Measurements from ENCODE around the gene TTLL10.
"Not testable (repeated sequence)": the region's sequence is repeated elsewhere in the genome, so short reads cannot be mapped to it uniquely, and the experiment has no call there.

TTLL10 gene

GRCh38 chr1:1175221-1176062, 1.8 kb downstream of the TTLL10 start:
- DNase-seq: no peak

- DNase-seq: not testable (repeated sequence)
These were observed 2.5 kb downstream of the TTLL10 start for GRCh38 chr1:1176063-1176761.

- DNase-seq: no peak
These were observed 3.3 kb downstream of the TTLL10 start for GRCh38 chr1:1176931-1177330.

- no peak for DNase-seq
These were observed 3.9 kb downstream of the TTLL10 start for GRCh38 chr1:1177452-1178206.

GRCh38 chr1:1178794-1179331, 5.2 kb downstream of the TTLL10 start:
- DNase-seq: peak; percentile 29

GRCh38 chr1:1179346-1179982, 5.8 kb downstream of the TTLL10 start:
- DNase-seq: peak; percentile 27

- peak; percentile 20 for DNase-seq
These were observed 6.5 kb downstream of the TTLL10 start for GRCh38 chr1:1179983-1180861.

- DNase-seq: peak; percentile 29
These were observed 7.7 kb downstream of the TTLL10 start for GRCh38 chr1:1181129-1181937.

- peak; percentile 25 for DNase-seq
These were observed 8.3 kb downstream of the TTLL10 start for GRCh38 chr1:1181938-1182410.

- DNase-seq: peak; percentile 29
These were observed 9.0 kb downstream of the TTLL10 start for GRCh38 chr1:1182491-1183220.

GRCh38 chr1:1183221-1183747, 9.6 kb downstream of the TTLL10 start:
- DNase-seq: peak; percentile 33

GRCh38 chr1:1183833-1184775, 10.4 kb downstream of the TTLL10 start:
- peak; percentile 20 for DNase-seq

- DNase-seq: peak; percentile 31
These were observed 11.6 kb downstream of the TTLL10 start for GRCh38 chr1:1185101-1185765.

- no peak for DNase-seq
These were observed 14.3 kb downstream of the TTLL10 start for GRCh38 chr1:1187938-1188337.

- no peak for DNase-seq
These were observed 15.4 kb downstream of the TTLL10 start for GRCh38 chr1:1189111-1189510.

GRCh38 chr1:1191734-1192133, 18.1 kb downstream of the TTLL10 start:
- no peak for DNase-seq

GRCh38 chr1:1194723-1195122, 21.0 kb downstream of the TTLL10 start:
- no peak for DNase-seq

GRCh38 chr1:1195726-1196125, 22.0 kb downstream of the TTLL10 start:
- DNase-seq: not testable (repeated sequence)

Data from left hindlimb (tissue), 1 donor.